Neuron (in vitro differentiated cells): ENCODE measurements around the gene TSTD1.
"Not testable (repeated sequence)": the region's sequence is repeated elsewhere in the genome, so short reads cannot be mapped to it uniquely, and the experiment has no call there.

ENCODE experiments used
- H2AFZ ChIP-seq: one replicate; pipeline ENCODE4 v1.6.1; 2013; ENCODE audit warnings: low read depth, mild to moderate bottlenecking, inconsistent platforms, low read length, moderate library complexity
- H3K27me3 ChIP-seq: one replicate; pipeline ENCODE4 v1.6.1; 2013; ENCODE audit warnings: low read length; ENCODE audit not compliant: insufficient read depth
- H3K36me3 ChIP-seq: one replicate; pipeline ENCODE4 v1.6.1; 2013; ENCODE audit warnings: low read length; ENCODE audit not compliant: insufficient read depth
- H3K4me1 ChIP-seq: one replicate; pipeline ENCODE4 v1.6.1; 2013; ENCODE audit warnings: low read length; ENCODE audit not compliant: insufficient read depth
- H3K4me3 ChIP-seq: 2 replicates; pipeline ENCODE4 v1.5.1; 2013; ENCODE audit warnings: mild to moderate bottlenecking, low read length, moderate library complexity
- H3K9me3 ChIP-seq: one replicate; pipeline ENCODE4 v1.6.1; 2013; ENCODE audit warnings: low read length

The TSTD1 gene

DNA sequence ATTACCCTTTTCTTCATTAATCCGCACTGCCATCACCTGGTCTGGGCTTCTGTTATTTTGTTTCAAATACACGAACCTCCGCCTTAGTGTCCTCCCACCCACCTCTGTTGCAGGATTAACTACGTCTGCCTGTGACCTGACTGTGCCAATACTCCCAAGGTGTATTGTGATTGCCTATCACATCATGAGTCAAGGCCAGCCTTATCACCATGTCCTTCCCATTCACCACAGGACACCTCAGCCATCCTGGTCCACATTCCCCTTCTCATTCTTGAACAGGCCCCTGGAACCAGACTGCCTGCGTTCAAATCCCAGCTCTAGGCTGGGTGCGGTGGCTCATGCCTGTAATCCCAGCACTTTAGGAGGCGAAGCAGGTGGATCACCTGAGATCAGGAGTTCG is 32.2 kb downstream of the TSTD1 start:
- Histone ChIP-seq H3K4me1 (no peaks in the 10 kb centered on the region), H3K4me3 (no peak overlapping the region), H3K27me3 (no peaks in the 10 kb centered on the region), H3K36me3 (no peaks in the 10 kb centered on the region), H3K9me3 (no peaks in the 10 kb centered on the region), H2AFZ (no peak overlapping the region)

DNA sequence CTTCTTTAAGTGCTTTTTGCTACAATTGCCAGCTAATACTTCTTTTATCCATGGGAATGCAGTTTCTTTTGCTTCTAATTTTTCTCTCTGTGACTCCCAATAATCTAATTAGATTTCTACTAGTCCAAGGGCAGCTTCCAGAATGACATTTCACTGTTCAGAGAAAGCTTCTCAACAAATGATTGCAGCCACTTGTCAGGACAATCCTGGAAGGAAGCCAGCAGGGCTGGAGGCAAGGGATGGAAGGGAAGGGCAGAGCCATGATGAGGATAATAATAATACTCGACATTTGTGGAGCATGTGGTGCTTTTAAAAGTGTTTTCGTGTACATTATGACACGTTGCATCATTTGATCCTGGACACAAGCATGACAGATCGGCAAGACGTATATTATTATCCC is 37.2 kb downstream of the TSTD1 start:
- H3K27me3 ChIP-seq = no peaks in the 10 kb centered on the region
- H2AFZ ChIP-seq = no peak overlapping the region
- H3K4me3 ChIP-seq = no peak overlapping the region
- no peaks in the 10 kb centered on the region for H3K9me3 ChIP-seq
- H3K36me3 ChIP-seq = no peaks in the 10 kb centered on the region
- no peaks in the 10 kb centered on the region for H3K4me1 ChIP-seq

DNA sequence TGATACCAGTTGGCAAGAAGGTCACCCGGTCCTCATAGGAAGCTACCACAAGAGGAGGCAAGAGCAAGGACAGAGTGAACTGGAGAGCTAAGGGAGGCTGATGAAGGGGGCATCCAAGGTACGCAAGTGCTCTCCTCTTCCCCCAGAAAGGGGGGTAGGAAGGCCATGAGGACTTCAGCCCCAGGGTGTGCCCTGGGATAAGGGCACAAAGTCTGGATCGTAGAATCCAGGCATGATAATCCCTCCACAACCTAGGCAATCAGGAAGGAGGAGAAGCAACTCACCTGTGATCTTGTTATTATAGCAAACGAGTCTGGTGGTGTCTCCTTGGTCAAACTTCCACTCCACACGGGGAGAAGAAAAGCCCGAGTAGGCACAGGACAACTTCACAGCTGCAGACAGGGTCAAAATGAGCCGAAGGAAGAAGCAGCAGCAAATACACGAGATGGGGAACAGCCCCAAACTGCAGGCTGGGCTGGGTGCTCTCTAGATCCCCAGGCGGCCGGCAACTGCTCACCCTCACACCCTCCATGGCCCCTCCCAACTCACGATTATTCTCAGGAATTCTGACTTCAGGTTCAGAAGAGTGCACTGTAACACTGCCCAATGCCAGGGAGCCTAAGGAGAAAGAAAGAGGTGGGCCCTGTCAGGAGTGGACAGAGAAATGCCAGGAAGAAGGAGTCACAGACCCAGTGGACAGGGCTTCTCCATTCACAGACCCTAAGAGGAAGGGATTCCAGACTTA is 37.9 kb downstream of the TSTD1 start:
- Histone ChIP-seq H3K27me3 (no peaks in the 10 kb centered on the region), H3K4me3 (no peak overlapping the region)

DNA sequence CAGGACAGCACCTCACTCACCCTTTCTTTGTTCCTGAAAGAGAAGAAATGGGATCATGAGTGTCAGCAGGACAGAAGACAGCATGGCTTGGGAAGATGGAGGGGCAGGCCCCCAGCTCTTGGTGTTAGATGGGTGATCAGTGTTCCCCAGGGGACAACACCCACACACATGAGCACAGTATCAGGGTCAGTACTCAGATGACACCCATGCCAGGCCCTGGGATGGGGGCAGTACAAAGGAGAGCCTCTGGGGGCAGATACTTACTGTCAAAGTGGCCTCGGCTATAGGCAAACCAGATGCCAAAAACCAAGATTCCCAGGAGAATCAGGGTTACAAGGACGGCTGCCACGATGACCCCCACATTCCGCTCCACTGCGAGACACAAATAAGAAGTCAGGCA is 39.4 kb downstream of the TSTD1 start:
- Histone ChIP-seq H3K36me3 (no peaks in the 10 kb centered on the region), H2AFZ (no peak overlapping the region), H3K4me1 (no peaks in the 10 kb centered on the region), H3K27me3 (no peaks in the 10 kb centered on the region), H3K4me3 (no peak overlapping the region), H3K9me3 (no peaks in the 10 kb centered on the region)

More for the DNA sequence above, 37.9 kb downstream of the TSTD1 start:
- Histone ChIP-seq H3K9me3 (no peaks in the 10 kb centered on the region), H3K4me1 (no peaks in the 10 kb centered on the region), H2AFZ (no peak overlapping the region), H3K36me3 (no peaks in the 10 kb centered on the region)

DNA sequence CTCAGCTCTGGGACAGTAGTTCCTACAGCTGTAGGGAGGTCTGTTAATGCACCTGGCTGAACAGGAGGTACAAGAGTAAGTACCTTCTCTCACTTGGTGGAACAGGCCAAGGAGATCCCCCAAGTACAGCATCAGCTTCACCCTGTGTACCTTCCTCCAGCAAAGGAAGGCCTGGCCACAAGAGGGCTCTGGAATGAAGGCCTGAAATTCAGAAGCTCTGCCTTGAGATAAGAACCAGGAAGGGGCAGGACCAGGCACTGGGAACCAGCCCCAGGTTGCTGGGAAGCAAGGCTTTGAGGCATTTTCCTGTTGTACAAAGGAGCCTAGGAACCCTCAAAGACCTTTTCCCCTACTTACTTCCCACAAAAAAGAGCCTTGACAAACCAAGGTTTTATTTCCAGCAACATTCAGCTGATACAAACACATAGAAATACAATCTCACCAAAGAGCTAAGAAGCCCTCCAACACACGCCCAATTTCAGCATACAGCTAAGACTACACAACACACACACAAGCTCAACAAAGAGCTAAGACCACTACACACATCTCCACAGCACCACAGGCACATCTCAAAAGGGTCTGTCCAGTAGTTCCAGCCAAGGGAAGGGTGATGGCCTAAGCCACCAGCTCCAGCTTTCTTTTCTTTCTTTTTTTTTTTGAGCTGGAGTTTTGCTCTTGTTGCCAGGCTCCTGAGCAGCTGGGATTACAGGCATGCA is 41.3 kb downstream of the TSTD1 start:
- no peak overlapping the region for H2AFZ ChIP-seq
- H3K9me3 ChIP-seq = no peaks in the 10 kb centered on the region
- no peaks in the 10 kb centered on the region for H3K4me1 ChIP-seq
- H3K4me3 ChIP-seq = no peak overlapping the region
- H3K36me3 ChIP-seq = no peaks in the 10 kb centered on the region
- H3K27me3 ChIP-seq = no peaks in the 10 kb centered on the region

DNA sequence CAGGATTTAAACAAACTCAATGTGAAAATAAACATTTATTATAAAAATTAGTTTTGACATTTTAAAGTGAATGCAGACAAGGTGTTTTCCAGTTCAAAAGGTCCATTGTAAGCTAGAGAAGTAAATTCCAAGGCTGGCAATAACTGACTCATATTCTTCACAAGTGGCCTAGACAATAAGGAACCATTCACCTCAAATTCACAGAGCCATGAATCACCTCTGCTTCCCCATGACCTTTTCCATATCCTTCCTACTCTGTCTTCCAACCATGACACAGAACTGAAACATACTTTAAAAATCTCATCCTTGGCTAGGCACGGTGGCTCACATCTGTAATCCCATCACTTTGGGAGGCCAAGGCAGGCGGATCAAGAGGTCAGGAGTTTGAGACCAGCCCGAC is 42.6 kb downstream of the TSTD1 start:
- H2AFZ ChIP-seq = no peak overlapping the region
- no peak overlapping the region for H3K4me3 ChIP-seq
- H3K9me3 ChIP-seq = no peaks in the 10 kb centered on the region
- no peaks in the 10 kb centered on the region for H3K4me1 ChIP-seq
- H3K27me3 ChIP-seq = no peaks in the 10 kb centered on the region
- no peaks in the 10 kb centered on the region for H3K36me3 ChIP-seq

DNA sequence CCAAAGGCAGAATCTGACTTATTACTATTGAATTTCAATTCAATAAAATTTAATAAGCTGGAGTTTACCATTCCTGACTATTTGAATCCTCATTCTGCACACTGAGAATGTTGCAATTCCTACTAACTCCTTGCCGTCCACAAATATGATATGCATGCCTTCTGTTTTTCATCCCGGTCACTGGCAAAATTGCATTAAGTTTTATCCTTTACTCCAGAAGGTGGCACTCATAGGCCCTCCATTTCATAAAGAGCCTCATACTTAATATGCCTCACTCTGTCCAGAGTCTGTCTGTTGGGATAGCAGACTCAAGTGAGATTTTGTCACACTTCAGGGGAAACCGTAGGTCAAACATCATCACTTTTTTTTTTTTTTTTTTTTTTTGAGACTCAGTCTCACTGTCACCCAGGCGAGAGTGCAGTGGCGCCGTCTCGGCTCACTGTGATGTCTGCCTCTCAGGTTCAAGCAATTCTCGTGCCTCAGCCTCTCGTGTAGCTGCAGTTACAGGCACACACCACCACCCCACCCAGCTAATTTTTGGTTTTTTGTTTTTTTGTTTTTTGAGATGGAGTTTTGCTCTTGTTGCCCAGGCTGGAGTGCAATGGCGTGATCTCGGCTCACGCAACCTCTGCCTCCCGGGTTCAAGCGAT is 45.1 kb downstream of the TSTD1 start:
- no peaks in the 10 kb centered on the region for H3K9me3 ChIP-seq
- no peaks in the 10 kb centered on the region for H3K27me3 ChIP-seq
- H3K36me3 ChIP-seq = no peaks in the 10 kb centered on the region
- no peak overlapping the region for H3K4me3 ChIP-seq
- no peak overlapping the region for H2AFZ ChIP-seq
- no peaks in the 10 kb centered on the region for H3K4me1 ChIP-seq

DNA sequence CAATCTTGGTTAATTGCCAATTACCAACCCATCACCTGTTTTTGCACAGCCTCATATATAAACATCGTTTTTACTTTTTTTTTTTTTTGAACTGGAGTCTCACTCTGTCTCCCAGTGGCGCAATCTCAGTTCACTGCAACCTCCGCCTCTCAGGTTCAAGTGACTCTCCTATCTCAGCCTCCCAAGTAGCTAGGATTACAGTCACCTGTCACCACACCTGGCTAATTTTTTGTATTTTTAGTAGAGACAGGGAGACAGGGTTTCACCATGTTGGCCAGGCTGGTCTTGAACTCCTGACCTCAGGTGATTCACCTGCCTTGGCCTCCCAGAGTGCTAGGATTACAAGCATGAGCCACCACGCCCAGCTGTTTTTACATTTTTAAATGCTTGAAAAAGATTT is 46.7 kb downstream of the TSTD1 start:
- not testable (repeated sequence) for H2AFZ ChIP-seq, H3K9me3 ChIP-seq, H3K4me3 ChIP-seq, H3K27me3 ChIP-seq, H3K36me3 ChIP-seq, H3K4me1 ChIP-seq
